Trophoblast cell (in vitro differentiated cells and primary cell): ENCODE data around the gene NTN5.

Experiments used
- DNase-seq, 2 donors: peaks; one replicate each; pipeline ENCODE4 v3.0.0-alpha.2; 2016
- H2AFZ ChIP-seq: 2 replicates; pipeline ENCODE4 v1.6.1; 2013; ENCODE audit warnings: low read length, moderate library complexity, mild to moderate bottlenecking; ENCODE audit not compliant: insufficient read depth, poor library complexity
- H2AK5ac ChIP-seq: 2 replicates; pipeline ENCODE4 v1.6.1; 2013; ENCODE audit warnings: mild to moderate bottlenecking, low read length
- H2BK120ac ChIP-seq: 2 replicates; pipeline ENCODE4 v1.6.1; 2013; ENCODE audit warnings: low read length, mild to moderate bottlenecking, moderate library complexity; ENCODE audit not compliant: insufficient read depth, poor library complexity
- H2BK12ac ChIP-seq: 2 replicates; pipeline ENCODE4 v1.6.1; 2013; ENCODE audit warnings: mild to moderate bottlenecking, low read length, moderate library complexity
- H2BK5ac ChIP-seq: 2 replicates; pipeline ENCODE4 v1.6.1; 2013; ENCODE audit warnings: low read length, low read depth, moderate library complexity, mild to moderate bottlenecking; ENCODE audit not compliant: poor library complexity
- H3K14ac ChIP-seq: 2 replicates; pipeline ENCODE4 v1.6.1; 2013; ENCODE audit warnings: mild to moderate bottlenecking, low read length
- H3K18ac ChIP-seq: 2 replicates; pipeline ENCODE4 v1.6.1; 2013; ENCODE audit warnings: mild to moderate bottlenecking, low read length
- H3K23ac ChIP-seq: 2 replicates; pipeline ENCODE4 v1.6.1; 2013; ENCODE audit warnings: low read length
- H3K27ac ChIP-seq: 2 replicates; pipeline ENCODE4 v1.5.1; 2013; ENCODE audit warnings: low read depth, mild to moderate bottlenecking, inconsistent platforms, low read length, moderate library complexity
- H3K27me3 ChIP-seq: 2 replicates; pipeline ENCODE4 v1.6.1; 2013; ENCODE audit warnings: inconsistent platforms, mild to moderate bottlenecking, low read length, moderate library complexity; ENCODE audit not compliant: insufficient read depth
- H3K36me3 ChIP-seq, 2 experiments: 1 replicate in 1 of 2; 2 replicates in 1 of 2; pipeline ENCODE4 v1.6.1; 2013; ENCODE audit warnings: low read length in 2 of 2, mild to moderate bottlenecking in 2 of 2, moderate library complexity in 1 of 2; ENCODE audit not compliant: insufficient read depth in 2 of 2, control insufficient read depth in 1 of 2
- H3K4ac ChIP-seq: 2 replicates; pipeline ENCODE4 v1.6.1; 2013; ENCODE audit warnings: low read depth, mild to moderate bottlenecking, low read length, moderate library complexity
- H3K4me1 ChIP-seq, 2 experiments: 1 replicate in 1 of 2; 2 replicates in 1 of 2; pipeline ENCODE4 v1.6.1; 2013; ENCODE audit warnings: low read length in 2 of 2, mild to moderate bottlenecking in 2 of 2, moderate library complexity in 1 of 2; ENCODE audit not compliant: insufficient read depth in 2 of 2, control insufficient read depth in 1 of 2
- H3K4me2 ChIP-seq: 2 replicates; pipeline ENCODE4 v1.6.1; 2013; ENCODE audit warnings: inconsistent platforms, mild to moderate bottlenecking, low read length, moderate library complexity
- H3K4me3 ChIP-seq: 2 replicates; pipeline ENCODE4 v1.5.1; 2013; ENCODE audit warnings: mild to moderate bottlenecking, low read depth, low read length, inconsistent platforms
- H3K79me1 ChIP-seq: one replicate; pipeline ENCODE4 v1.6.1; 2013; ENCODE audit warnings: low read length
- H3K79me2 ChIP-seq: 2 replicates; pipeline ENCODE4 v1.6.1; 2013; ENCODE audit warnings: low read length, mild to moderate bottlenecking; ENCODE audit not compliant: control insufficient read depth, insufficient read depth, poor library complexity
- H3K9ac ChIP-seq: 2 replicates; pipeline ENCODE4 v1.6.1; 2013; ENCODE audit warnings: mild to moderate bottlenecking, low read length
- H3K9me3 ChIP-seq: 2 replicates; pipeline ENCODE4 v1.6.1; 2013; ENCODE audit warnings: low read depth, mild to moderate bottlenecking, control low read depth, inconsistent platforms, low read length; ENCODE audit not compliant: insufficient read depth
- H4K12ac ChIP-seq: 2 replicates; pipeline ENCODE4 v1.6.1; 2013; ENCODE audit warnings: low read depth, mild to moderate bottlenecking, low read length, moderate library complexity
- H4K8ac ChIP-seq: 2 replicates; pipeline ENCODE4 v1.6.1; 2013; ENCODE audit warnings: low read depth, mild to moderate bottlenecking, low read length, moderate library complexity
- H4K91ac ChIP-seq: one replicate; pipeline ENCODE4 v1.6.1; 2013; ENCODE audit warnings: low read depth, mild to moderate bottlenecking, low read length, moderate library complexity
- WGBS: extraction: QIAGEN DNeasy Blood & Tissue Kit; methylation state at CpG from one replicate; pipeline ENCODE4 v1.1.7; 2013; ENCODE audit warnings: missing lambda C conversion rate; ENCODE audit not compliant: insufficient read length, insufficient coverage; ENCODE audit errors: extremely low coverage; 5-methylcytosine and 5-hydroxymethylcytosine counted together

NTN5 gene

DNA sequence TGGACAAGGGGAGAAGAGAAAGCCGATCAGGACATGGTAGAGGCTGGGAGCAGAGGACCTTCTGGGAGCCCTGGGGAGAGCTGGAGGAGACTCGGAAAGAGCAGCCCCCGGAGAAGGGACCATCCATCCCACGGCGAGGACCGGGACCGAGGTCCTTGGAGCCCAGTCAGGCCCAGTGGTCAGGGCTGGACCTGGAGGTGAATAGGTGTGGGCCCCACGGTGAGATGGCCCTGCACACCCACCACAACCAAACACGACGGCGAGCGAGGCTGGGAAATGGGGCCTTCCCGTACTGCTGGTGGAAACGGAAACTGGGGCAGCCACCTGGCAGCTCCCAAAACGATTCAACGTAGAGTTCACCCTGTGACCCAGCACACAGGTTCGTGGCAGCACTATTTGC is 3.7 kb upstream of the NTN5 start:
- Histone ChIP-seq H3K4me2 (no peak overlapping the region), H4K12ac (no peak overlapping the region), H3K9ac (no peak overlapping the region), H3K27ac (no peak overlapping the region), H2BK120ac (no peak overlapping the region), H3K14ac (no peak overlapping the region), H2BK12ac (no peak overlapping the region), H3K18ac (no peak overlapping the region), H3K27me3 (no peaks in the 10 kb centered on the region), H3K4me3 (no peak overlapping the region), H3K9me3 (no peaks in the 10 kb centered on the region), H2BK5ac (no peak overlapping the region), H3K4me1 (no peaks in the 10 kb centered on the region), H4K8ac (no peak overlapping the region), H3K23ac (no peak overlapping the region), H3K79me2 (no peaks in the 10 kb centered on the region), H2AFZ (no peak overlapping the region), H3K4ac (no peak overlapping the region), H2AK5ac (no peak overlapping the region), H3K79me1 (no peaks in the 10 kb centered on the region), H4K91ac (no peak overlapping the region), H3K36me3 (no peaks in the 10 kb centered on the region)
- no CpG with 5 or more reads among the region's 17 CpGs for WGBS
- DNase-seq: no peak

DNA sequence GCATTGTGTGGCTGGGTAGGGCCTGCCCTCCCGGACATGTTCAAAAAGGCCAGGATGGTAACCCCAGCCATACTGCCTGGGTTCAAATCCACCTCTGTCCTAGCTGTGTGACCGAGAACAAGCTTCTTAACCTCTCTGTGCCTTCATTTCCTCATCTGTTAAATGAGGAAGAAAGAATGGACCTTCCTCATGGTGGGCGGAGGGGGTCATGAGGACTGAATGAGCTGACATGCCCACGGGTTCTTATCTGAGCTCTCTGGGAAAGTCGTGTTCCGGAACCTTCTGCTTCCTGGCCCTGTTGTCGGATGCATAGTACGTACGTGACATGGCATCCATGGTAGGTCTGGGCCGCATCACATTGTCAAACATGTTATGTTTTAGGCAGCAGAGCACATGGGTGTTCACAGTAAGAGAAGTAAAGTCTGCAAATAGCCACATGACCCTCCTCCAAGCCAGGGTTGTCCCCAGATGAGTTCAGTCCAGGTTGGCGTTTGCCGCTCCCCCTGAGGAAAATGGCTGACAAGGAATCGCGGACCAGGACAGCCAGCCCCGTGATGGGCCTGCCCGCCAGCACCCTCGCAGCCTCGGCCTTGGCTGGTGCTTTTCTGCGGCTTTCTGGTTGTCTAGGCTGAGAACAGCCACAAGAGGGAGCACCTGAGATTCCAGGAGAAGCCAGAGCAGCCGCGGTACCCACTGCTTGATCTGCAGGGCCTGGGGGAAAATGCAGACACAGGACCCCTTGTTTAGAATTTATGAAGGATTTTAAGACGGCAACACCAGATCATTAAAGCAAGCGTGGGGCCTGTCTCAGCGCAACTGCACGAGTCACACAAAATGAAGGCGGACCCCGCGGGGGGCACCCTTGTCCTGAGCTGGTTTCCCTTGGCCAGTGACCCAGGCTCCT is 2.4 kb upstream of the NTN5 start:
- H3K14ac ChIP-seq: no peak overlapping the region
- no CpG with 5 or more reads among the region's 28 CpGs for WGBS

GRCh38 chr19:48674216-48674809 is 1.5 kb upstream of the NTN5 start:
- Histone ChIP-seq H3K9ac (no peak overlapping the region), H2BK12ac (no peak overlapping the region), H4K12ac (no peak overlapping the region), H3K18ac (no peak overlapping the region), H3K4ac (no peak overlapping the region), H3K79me2 (no peaks in the 10 kb centered on the region), H2BK5ac (no peak overlapping the region), H3K4me1 (no peaks in the 10 kb centered on the region), H2AFZ (no peak overlapping the region), H3K4me2 (no peak overlapping the region), H2AK5ac (no peak overlapping the region), H4K91ac (no peak overlapping the region), H3K27me3 (no peaks in the 10 kb centered on the region), H4K8ac (no peak overlapping the region), H3K79me1 (no peaks in the 10 kb centered on the region), H3K9me3 (peaks cover 8% of the 10 kb centered on the region), H3K4me3 (no peak overlapping the region), H3K36me3 (no peaks in the 10 kb centered on the region), H3K27ac (no peak overlapping the region), H2BK120ac (no peak overlapping the region), H3K14ac (no peak overlapping the region), H3K23ac (no peak overlapping the region)
- DNase-seq: no peak
- WGBS: no CpG with 5 or more reads among the region's 19 CpGs

More for the DNA sequence above, 2.4 kb upstream of the NTN5 start:
- H4K8ac ChIP-seq: no peak overlapping the region
- no peak overlapping the region for H2BK5ac ChIP-seq
- H2AFZ ChIP-seq: no peak overlapping the region
- no peaks in the 10 kb centered on the region for H3K36me3 ChIP-seq
- no peak overlapping the region for H4K91ac ChIP-seq
- no peak overlapping the region for H3K4ac ChIP-seq
- H3K79me1 ChIP-seq: no peaks in the 10 kb centered on the region
- peaks cover under 1% of the 10 kb centered on the region for H3K9me3 ChIP-seq
- no peak overlapping the region for H2BK120ac ChIP-seq
- no peak overlapping the region for H3K18ac ChIP-seq
- H3K27me3 ChIP-seq: no peaks in the 10 kb centered on the region
- H2BK12ac ChIP-seq: no peak overlapping the region
- no peak overlapping the region for H2AK5ac ChIP-seq
- peak; percentile 68 to 90 for DNase-seq
- H3K9ac ChIP-seq: no peak overlapping the region
- H3K79me2 ChIP-seq: no peaks in the 10 kb centered on the region
- H3K4me1 ChIP-seq: no peaks in the 10 kb centered on the region
- H3K27ac ChIP-seq: no peak overlapping the region
- no peak overlapping the region for H3K4me2 ChIP-seq
- no peak overlapping the region for H4K12ac ChIP-seq
- no peak overlapping the region for H3K4me3 ChIP-seq
- H3K23ac ChIP-seq: no peak overlapping the region

DNA sequence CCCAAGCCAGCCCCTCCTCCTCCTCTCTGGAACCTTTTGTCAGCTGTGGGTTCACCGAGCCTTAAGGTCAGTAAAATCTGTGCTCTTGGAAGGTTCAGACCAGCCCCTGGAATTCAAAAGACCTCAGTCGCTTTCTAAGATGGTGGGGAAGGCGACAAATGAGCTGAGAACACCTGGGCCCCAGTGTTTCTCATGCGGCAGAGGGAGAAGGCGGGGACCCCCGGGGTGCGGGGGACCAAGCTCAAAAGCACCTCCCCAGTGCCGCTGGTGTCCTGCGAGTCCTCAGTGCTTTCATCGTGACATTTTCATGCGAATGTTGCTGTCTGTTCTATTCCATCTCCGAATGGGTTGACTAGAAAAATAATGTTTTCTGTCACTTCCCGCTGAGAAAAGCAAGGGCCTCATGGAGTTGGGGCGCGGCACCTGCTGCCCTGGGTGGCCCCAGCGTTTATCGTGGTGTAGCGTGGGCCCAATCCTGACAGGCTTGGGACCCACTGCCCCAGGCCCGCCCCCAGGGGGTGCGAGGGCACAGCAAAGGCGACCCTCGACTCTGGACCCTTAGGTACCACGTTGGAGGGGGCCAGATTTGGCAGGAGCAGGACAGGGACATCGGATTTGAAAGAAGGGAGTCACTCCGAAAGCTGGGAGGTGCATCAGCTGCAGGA is 751 bp upstream of the NTN5 start:
- Histone ChIP-seq H3K14ac (no peak overlapping the region), H3K23ac (no peak overlapping the region), H3K36me3 (no peaks in the 10 kb centered on the region), H3K4ac (no peak overlapping the region), H4K12ac (no peak overlapping the region), H2AK5ac (no peak overlapping the region), H2BK12ac (no peak overlapping the region), H3K4me3 (no peak overlapping the region), H3K4me2 (no peak overlapping the region), H3K9me3 (peaks cover 11% of the 10 kb centered on the region), H3K79me2 (no peaks in the 10 kb centered on the region), H2BK120ac (no peak overlapping the region), H4K91ac (no peak overlapping the region), H2AFZ (no peak overlapping the region), H3K27ac (no peak overlapping the region), H2BK5ac (no peak overlapping the region), H4K8ac (no peak overlapping the region), H3K27me3 (no peaks in the 10 kb centered on the region), H3K18ac (no peak overlapping the region), H3K79me1 (no peaks in the 10 kb centered on the region), H3K9ac (no peak overlapping the region), H3K4me1 (no peaks in the 10 kb centered on the region)
- DNase-seq: no peak
- WGBS: no CpG with 5 or more reads among the region's 25 CpGs
